GM03348 (cell line): ENCODE data around the gene NLRC5.
"Not testable (repeated sequence)": the region's sequence is repeated elsewhere in the genome, so short reads cannot be mapped to it uniquely, and the experiment has no call there.

Experiments
- DNase-seq: peaks from one replicate; pipeline ENCODE4 v3.0.0; 2012; ENCODE audit warnings: low spot score

Gene NLRC5

GRCh38 chr16:57071081-57071732 lies 81.8 kb downstream of the NLRC5 start:
- not testable (repeated sequence) for DNase-seq

GRCh38 chr16:57071831-57072582 lies 82.7 kb downstream of the NLRC5 start:
- peak; percentile 47 for DNase-seq

GRCh38 chr16:57072616-57073275 lies 83.4 kb downstream of the NLRC5 start:
- DNase-seq: no peak

- no peak for DNase-seq
Measured at GRCh38 chr16:57077714-57078113, 88.4 kb downstream of the NLRC5 start.

GRCh38 chr16:57081744-57082143 lies 92.4 kb downstream of the NLRC5 start:
- no peak for DNase-seq

GRCh38 chr16:57082664-57083063 lies 93.3 kb downstream of the NLRC5 start:
- DNase-seq: no peak

GRCh38 chr16:57083485-57084126 lies 94.2 kb downstream of the NLRC5 start:
- no peak for DNase-seq

GRCh38 chr16:57084257-57084770 lies 95.0 kb downstream of the NLRC5 start:
- peak; percentile 92 for DNase-seq

- DNase-seq: no peak
Measured at GRCh38 chr16:57084996-57085395, 95.6 kb downstream of the NLRC5 start.

GRCh38 chr16:57087003-57087402 lies 97.6 kb downstream of the NLRC5 start:
- no peak for DNase-seq

- DNase-seq: no peak
Measured at GRCh38 chr16:57089406-57089805, 100.0 kb downstream of the NLRC5 start.

GRCh38 chr16:57091200-57091974 lies 102.0 kb downstream of the NLRC5 start:
- DNase-seq: peak; percentile 44

- DNase-seq: peak; percentile 91
Measured at GRCh38 chr16:57091975-57092785, 102.8 kb downstream of the NLRC5 start, which contains the start of gene CPNE2. CPNE2 (plus strand) TSS chr16:57092583; CDS start chr16:57110743, 18,160 bp downstream.

GRCh38 chr16:57092786-57093411 lies 103.5 kb downstream of the NLRC5 start:
- DNase-seq: peak; percentile 85

- DNase-seq: no peak
Measured at GRCh38 chr16:57093666-57094564, 104.6 kb downstream of the NLRC5 start.

GRCh38 chr16:57094911-57095310 lies 105.6 kb downstream of the NLRC5 start:
- no peak for DNase-seq

- no peak for DNase-seq
Measured at GRCh38 chr16:57096192-57096591, 106.8 kb downstream of the NLRC5 start.

GRCh38 chr16:57096793-57097192 lies 107.4 kb downstream of the NLRC5 start:
- DNase-seq: no peak
